GM10248 (cell line): ENCODE measurements around the gene PLP2.
A peak's percentile ranks its signal among the peaks of the same experiment; 100 is the strongest.
"Not testable (repeated sequence)": the region's sequence is repeated elsewhere in the genome, so short reads cannot be mapped to it uniquely, and the experiment has no call there.

Experiments
- CTCF ChIA-PET: fragments of 300-600 bp; sonication (Branson Sonifier 250); formaldehyde crosslinking; extraction: SDS; loops from one replicate; lab custom pipeline; 2021; ENCODE audit warnings: antibody characterized with exemption; lab: Yijun Ruan, JAX
- POLR2A ChIA-PET: fragments of 350-650 bp; sonication (Branson Sonifier 250); formaldehyde crosslinking; extraction: SDS; loops from one replicate; lab custom pipeline; 2020; ENCODE audit warnings: antibody characterized with exemption; lab: Yijun Ruan, JAX
- DNase-seq: peaks from one replicate; pipeline ENCODE4 v3.0.0; 2012; ENCODE audit errors: extremely low spot score
- CTCF ChIP-seq: IDR thresholded peaks from 2 replicates; pipeline ENCODE4 v1.5.1; 2012; ENCODE audit warnings: mild to moderate bottlenecking, low read depth; ENCODE audit errors: extremely low read depth, missing control alignments, control extremely low read depth

Gene PLP2

GRCh38 chrX:49142264-49142663 is 29.4 kb upstream of the PLP2 start:
- CTCF ChIA-PET = interaction anchor here (0.7 to 3.0 kb wide), 4 partner anchors 9 to 29 kb away, joined by 3 to 17 read pairs (median 5); no protein-coding TSS in a partner anchor

GRCh38 chrX:49143154-49143553 is 28.5 kb upstream of the PLP2 start:
- CTCF ChIA-PET = interaction anchor here (0.8 to 3.0 kb wide), 3 partner anchors 12 to 14 kb away, joined by 3 to 17 read pairs (median 6); no protein-coding TSS in a partner anchor
- POLR2A ChIA-PET = not testable (repeated sequence)

More at GRCh38 chrX:49142264-49142663, 29.4 kb upstream of the PLP2 start:
- DNase-seq, POLR2A ChIA-PET: not testable (repeated sequence)
- peak; percentile 43 for TF ChIP-seq CTCF

GRCh38 chrX:49147282-49147681 is 24.4 kb upstream of the PLP2 start:
- CTCF ChIA-PET = interaction anchor here (3.1 kb wide), 1 partner anchor 8 kb away, joined by 14 read pairs; no protein-coding TSS in a partner anchor
- POLR2A ChIA-PET = no interaction called here
- no peak for DNase-seq
- TF ChIP-seq CTCF = no peak

More at GRCh38 chrX:49143154-49143553, 28.5 kb upstream of the PLP2 start:
- not testable (repeated sequence) for DNase-seq

- no peak for DNase-seq
- no peak for TF ChIP-seq CTCF
- ChIA-PET CTCF (no interaction called here), POLR2A (no interaction called here)
Observed at GRCh38 chrX:49147936-49148335, 23.8 kb upstream of the PLP2 start.

GRCh38 chrX:49148390-49149100 is 23.2 kb upstream of the PLP2 start:
- POLR2A ChIA-PET, DNase-seq, CTCF ChIA-PET: not testable (repeated sequence)

- DNase-seq, POLR2A ChIA-PET: not testable (repeated sequence)
- CTCF ChIA-PET = interaction anchor here (1.2 to 1.6 kb wide), 2 partner anchors 14 to 17 kb away, joined by 3 to 4 read pairs; no protein-coding TSS in a partner anchor
Observed at GRCh38 chrX:49149291-49149690, 22.4 kb upstream of the PLP2 start.

- no peak for DNase-seq
- POLR2A ChIA-PET = no interaction called here
- TF ChIP-seq CTCF = no peak
- CTCF ChIA-PET = no interaction called here
Observed at GRCh38 chrX:49153467-49153866, 18.2 kb upstream of the PLP2 start.

- TF ChIP-seq CTCF = no peak
- ChIA-PET POLR2A (interaction anchor here (0.5 kb wide), 1 partner anchor 81 kb away, joined by 3 read pairs; the partner anchor contains the start of gene PRAF2), CTCF (interaction anchor here (0.6 to 3.3 kb wide), 22 partner anchors 9 to 549 kb away, joined by 3 to 28 read pairs (median 4); partner anchors contain the start of genes GRIPAP1, PLP2 and WDR45)
- DNase-seq = no peak
Observed at GRCh38 chrX:49155243-49155899, 16.3 kb upstream of the PLP2 start.
